Endothelial cell of umbilical vein (primary cell): ENCODE measurements around the gene LDLRAD4. TPM values are rescaled to one million over a fixed set of nuclear protein-coding genes. Genes with fewer than 3 reads are reported as not detected.

Experiments
- BruUV-seq: library from RNA; stranded (reverse); fragments of 400-500 nt; replicated peaks from 2 replicates; lab custom pipeline; 2021; lab: Mats Ljungman, UMichigan
- CTCF ChIA-PET: fragments of 300-600, 350-600 bp; sonication (Branson Sonifier 250); formaldehyde crosslinking; loops from one replicate; lab custom pipeline; 2021; ENCODE audit warnings: antibody characterized with exemption, inconsistent platforms; lab: Charles Lee
- POLR2A ChIA-PET: fragments of 300-600, 350-600 bp; sonication (Branson Sonifier 250); formaldehyde crosslinking; loops from one replicate; lab custom pipeline; 2021; ENCODE audit warnings: antibody characterized with exemption, inconsistent platforms; lab: Charles Lee
- DNase-seq: peaks from one replicate; pipeline ENCODE4 v3.0.0-alpha.2; 2011; ENCODE audit warnings: low read depth, low spot score
- FAIRE-seq: peaks from 2 replicates; lab custom pipeline; 2011; peaks lifted over from hg19 to GRCh38; lab: Jason Lieb, UNC
- H2AFZ ChIP-seq: 2 replicates; pipeline ENCODE4 v1.6.0; 2012; ENCODE audit warnings: low read depth, low read length, control low read depth, inconsistent platforms
- H3K27ac ChIP-seq: 2 replicates; pipeline ENCODE4 v1.5.1; 2011; ENCODE audit warnings: low read depth, mild to moderate bottlenecking, control low read depth, low read length, moderate library complexity; ENCODE audit not compliant: insufficient read depth
- H3K27me3 ChIP-seq, 2 experiments: 2 replicates each; pipeline versions ENCODE4 v1.6.0 to v1.6.1; 2011; ENCODE audit warnings: low read length in 2 of 2, mixed read lengths in 1 of 2; ENCODE audit not compliant: control insufficient read depth in 2 of 2, insufficient read depth in 2 of 2
- H3K36me3 ChIP-seq, 2 experiments: 2 replicates in 1 of 2; 3 replicates in 1 of 2; pipeline ENCODE4 v1.5.1; 2011; ENCODE audit warnings: low read length in 2 of 2, mild to moderate bottlenecking in 1 of 2, moderate library complexity in 1 of 2; ENCODE audit not compliant: control insufficient read depth in 2 of 2, insufficient read depth in 2 of 2; ENCODE audit errors: extremely low read depth in 1 of 2
- H3K4me1 ChIP-seq: 3 replicates; pipeline ENCODE4 v1.5.1; 2011; ENCODE audit warnings: mild to moderate bottlenecking, low read length; ENCODE audit not compliant: control insufficient read depth, insufficient read depth; ENCODE audit errors: extremely low read depth
- H3K4me2 ChIP-seq: 2 replicates; pipeline ENCODE4 v1.6.1; 2011; ENCODE audit warnings: low read length, control low read depth, mixed read lengths; ENCODE audit not compliant: insufficient read depth
- H3K4me3 ChIP-seq, 3 experiments: fragments of 200-600 bp in 1 of 3; sonication (generic), shearing (Covaris generic) in 1 of 3; replicated peaks in 1 of 3; 2 replicates each; pipeline ENCODE4 v1.5.1; 2011 to 2016; ENCODE audit warnings: control low read depth in 3 of 3, low read length in 3 of 3, mild to moderate bottlenecking in 2 of 3, inconsistent platforms in 1 of 3, low read depth in 1 of 3, moderate library complexity in 1 of 3; ENCODE audit not compliant: insufficient read depth in 1 of 3
- H3K79me2 ChIP-seq: 2 replicates; pipeline ENCODE4 v1.6.0; 2012; ENCODE audit warnings: low read length, inconsistent platforms; ENCODE audit not compliant: control insufficient read depth, insufficient read depth
- H3K9ac ChIP-seq: replicated peaks from 2 replicates; pipeline ENCODE3; 2011; ENCODE audit warnings: low read length, control low read depth; ENCODE audit not compliant: insufficient read depth; ENCODE audit errors: extremely low read depth
- H3K9me1 ChIP-seq: replicated peaks from 3 replicates; pipeline ENCODE4 v1.6.0; 2011; ENCODE audit warnings: mild to moderate bottlenecking, low read length; ENCODE audit not compliant: control insufficient read depth, insufficient read depth; ENCODE audit errors: extremely low read depth
- H3K9me3 ChIP-seq: replicated peaks from 2 replicates; pipeline ENCODE4 v1.5.1; 2012; ENCODE audit warnings: low read length, inconsistent platforms; ENCODE audit not compliant: control insufficient read depth, insufficient read depth
- H4K20me1 ChIP-seq: replicated peaks from 2 replicates; pipeline ENCODE3; 2011; ENCODE audit warnings: mild to moderate bottlenecking, low read length; ENCODE audit not compliant: control insufficient read depth, insufficient read depth; ENCODE audit errors: extremely low read depth
- CTCF ChIP-seq, 2 donors: IDR thresholded peaks; 1 replicate in 1 of 2; 2 replicates in 1 of 2; pipeline ENCODE4 v1.5.1; 2011; ENCODE audit warnings: low read length in 2 of 2, mild to moderate bottlenecking in 2 of 2, moderate library complexity in 2 of 2, control low read depth in 1 of 2, inconsistent platforms in 1 of 2, low read depth in 1 of 2; ENCODE audit not compliant: insufficient read depth in 1 of 2; ENCODE audit errors: extremely low read depth in 1 of 2
- EZH2 ChIP-seq: IDR thresholded peaks from 2 replicates; pipeline ENCODE4 v1.6.1; 2012; ENCODE audit warnings: borderline replicate concordance, low read depth, mild to moderate bottlenecking, moderate library complexity, low read length, inconsistent platforms; ENCODE audit not compliant: severe bottlenecking
- FOS ChIP-seq: IDR thresholded peaks from 2 replicates; pipeline ENCODE4 v1.6.1; 2011; ENCODE audit warnings: mild to moderate bottlenecking, low read length, moderate library complexity, borderline replicate concordance; ENCODE audit not compliant: insufficient read depth
- GATA2 ChIP-seq: IDR thresholded peaks from 2 replicates; pipeline ENCODE4 v1.7.0; 2011; ENCODE audit warnings: low read depth, mild to moderate bottlenecking, moderate library complexity, mixed read lengths, low read length; ENCODE audit not compliant: insufficient read length, insufficient read depth
- JUN ChIP-seq: IDR thresholded peaks from 2 replicates; pipeline ENCODE4 v1.6.1; 2011; ENCODE audit warnings: borderline replicate concordance, low read depth; ENCODE audit not compliant: insufficient read length, insufficient read depth
- MYC ChIP-seq: IDR thresholded peaks from one replicate; pipeline ENCODE4 v1.6.1; 2011; ENCODE audit warnings: mild to moderate bottlenecking, low read depth, low read length
- POLR2A ChIP-seq: IDR thresholded peaks from 2 replicates; pipeline ENCODE4 v1.6.1; 2012; ENCODE audit warnings: low read depth, mild to moderate bottlenecking, control low read depth, low read length
- POLR2AphosphoS5 ChIP-seq: IDR thresholded peaks from 2 replicates; pipeline ENCODE4 v1.6.1; 2012; ENCODE audit warnings: low read depth, mild to moderate bottlenecking, control low read depth, low read length, moderate library complexity; ENCODE audit not compliant: insufficient read depth
- dilution Hi-C: fragments of 300-500 bp; cut with MboI; formaldehyde crosslinking; loops from one replicate; pipeline ENCODE4 v1.15.0; 2019; ENCODE audit warnings: low sequenced_read_pairs; ENCODE audit not compliant: extremely low pct_ligation_motif_present
- intact Hi-C: fragments of 100-400 bp; cut with micrococcal nuclease; formaldehyde crosslinking; loops from one replicate; pipeline ENCODE4 v1.10.0; 2022
- polyA plus RNA-seq, 4 experiments: library from polyadenylated mRNA; depleted of rRNA in 3 of 4; stranded (reverse) in 3 of 4; unstranded in 1 of 4; fragments of >200 nt; gene quantifications; 2 replicates each; pipeline versions ENCODE4 v1.2.1 to v1.2.3, GENCODE V29; 2011 to 2012; ENCODE audit warnings: missing spikeins in 1 of 4
- total RNA-seq: library from RNA; stranded (reverse); gene quantifications from 2 replicates; pipeline ENCODE4 v1.2.3, GENCODE V29; 2021
- TF ChIP-seq, protein P1 (sequence below): IDR thresholded peaks from 2 replicates; pipeline ENCODE4 v1.6.1; 2011; ENCODE audit not compliant: insufficient read depth, insufficient read length

The LDLRAD4 gene
- total and polyA plus RNA-seq, 2 donors (not counting 3 experiments of a cell fraction or from before 2014, with no cell fraction given) = 5.2 to 6.5 TPM

- POLR2A ChIA-PET = no interaction called here
- dilution Hi-C loops = no loop called here
- Histone ChIP-seq H4K20me1 (no peaks in the 10 kb centered on the region), H3K27me3 (peaks cover 7% of the 10 kb centered on the region in 2 experiments), H3K9me1 (no peaks in the 10 kb centered on the region), H3K79me2 (no peaks in the 10 kb centered on the region), H3K4me3 (no peak overlapping the region), H3K9ac (no peak overlapping the region), H3K9me3 (no peaks in the 10 kb centered on the region), H2AFZ (no peak overlapping the region), H3K36me3 (no peaks in the 10 kb centered on the region), H3K4me1 (no peaks in the 10 kb centered on the region), H3K4me2 (no peak overlapping the region), H3K27ac (no peak overlapping the region)
- BruUV-seq = no TSS peak
- FAIRE-seq (no peak), DNase-seq (no peak)
- no peak for TF ChIP-seq FOS
- TF ChIP-seq, protein P1, sequence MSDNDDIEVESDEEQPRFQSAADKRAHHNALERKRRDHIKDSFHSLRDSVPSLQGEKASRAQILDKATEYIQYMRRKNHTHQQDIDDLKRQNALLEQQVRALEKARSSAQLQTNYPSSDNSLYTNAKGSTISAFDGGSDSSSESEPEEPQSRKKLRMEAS = no peak
- no peak for TF ChIP-seq POLR2AphosphoS5
- TF ChIP-seq GATA2 = no peak
- no peak for TF ChIP-seq MYC
- TF ChIP-seq JUN = no peak
- no peak for TF ChIP-seq EZH2
- no peak for TF ChIP-seq POLR2A
- TF ChIP-seq CTCF (IDR thresholded peaks at IDR 0.05; ENCODE audit: extremely low read depth in 1 of 2, insufficient read depth in 1 of 2, low read depth in 1 of 2, low read length in 2 of 2) = no peak
- intact Hi-C loops = no loop called here
- CTCF ChIA-PET = interaction anchor here (1.4 kb wide), 2 partner anchors 9 to 15 kb away, joined by 3 to 6 read pairs; no protein-coding TSS in a partner anchor
Measured at GRCh38 chr18:13207294-13207693, 11.3 kb upstream of the LDLRAD4 start.
